ENCODE results near the gene FBXL5.

FBXL5 gene

DNA sequence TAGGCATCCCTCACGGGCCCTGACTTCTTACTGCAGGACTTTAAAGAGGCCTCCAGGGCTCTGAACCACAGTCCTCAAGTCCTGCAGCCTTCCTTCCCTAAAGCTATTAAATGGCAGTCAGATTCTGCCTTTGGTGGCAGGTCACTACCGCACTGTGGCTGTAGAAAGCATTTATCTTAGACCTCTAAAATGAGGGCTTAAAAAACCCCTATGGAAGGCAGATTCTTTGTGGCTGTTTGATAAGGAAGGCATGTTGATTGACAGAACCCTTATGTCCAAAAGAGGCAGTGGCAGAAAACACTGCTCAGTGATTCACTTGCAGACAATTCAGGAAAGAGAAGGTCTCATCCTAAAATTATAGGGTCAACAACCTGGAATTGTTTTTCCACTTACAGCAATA is 79.2 kb downstream of the FBXL5 start:
- Histone ChIP-seq H3K27me3 (ENCODE audit: low read length) (no peaks in the 10 kb centered on the region), H3K9me2 (replicated peaks; ENCODE audit: insufficient read depth, low read length) (no peaks in the 10 kb centered on the region), H2AFZ (ENCODE audit: low read depth, low read length, severe bottlenecking) (no peak overlapping the region), H3K27ac (ENCODE audit: low read depth, low read length) (no peak overlapping the region), H3K9me3 (ENCODE audit: insufficient read depth, low read length) (no peaks in the 10 kb centered on the region), H3K4me3 (ENCODE audit: insufficient read depth, low read length, poor library complexity, severe bottlenecking) (no peak overlapping the region), H3K4me2 (ENCODE audit: low read depth, low read length, poor library complexity, severe bottlenecking) (no peak overlapping the region), H3K79me2 (ENCODE audit: insufficient read depth, low read length) (no peaks in the 10 kb centered on the region), H3F3A (ENCODE audit: insufficient read depth) (no peaks in the 10 kb centered on the region), H4K20me1 (ENCODE audit: low read depth, low read length) (no peaks in the 10 kb centered on the region), H3K9ac (ENCODE audit: low read length) (no peak overlapping the region), H3K36me3 (ENCODE audit: low read length) (no peaks in the 10 kb centered on the region)
- no peak for TF ChIP-seq EZH2phosphoT487 (conservative IDR thresholded peaks at IDR 0.05; ENCODE audit: low read length)
- TF ChIP-seq, protein P1, sequence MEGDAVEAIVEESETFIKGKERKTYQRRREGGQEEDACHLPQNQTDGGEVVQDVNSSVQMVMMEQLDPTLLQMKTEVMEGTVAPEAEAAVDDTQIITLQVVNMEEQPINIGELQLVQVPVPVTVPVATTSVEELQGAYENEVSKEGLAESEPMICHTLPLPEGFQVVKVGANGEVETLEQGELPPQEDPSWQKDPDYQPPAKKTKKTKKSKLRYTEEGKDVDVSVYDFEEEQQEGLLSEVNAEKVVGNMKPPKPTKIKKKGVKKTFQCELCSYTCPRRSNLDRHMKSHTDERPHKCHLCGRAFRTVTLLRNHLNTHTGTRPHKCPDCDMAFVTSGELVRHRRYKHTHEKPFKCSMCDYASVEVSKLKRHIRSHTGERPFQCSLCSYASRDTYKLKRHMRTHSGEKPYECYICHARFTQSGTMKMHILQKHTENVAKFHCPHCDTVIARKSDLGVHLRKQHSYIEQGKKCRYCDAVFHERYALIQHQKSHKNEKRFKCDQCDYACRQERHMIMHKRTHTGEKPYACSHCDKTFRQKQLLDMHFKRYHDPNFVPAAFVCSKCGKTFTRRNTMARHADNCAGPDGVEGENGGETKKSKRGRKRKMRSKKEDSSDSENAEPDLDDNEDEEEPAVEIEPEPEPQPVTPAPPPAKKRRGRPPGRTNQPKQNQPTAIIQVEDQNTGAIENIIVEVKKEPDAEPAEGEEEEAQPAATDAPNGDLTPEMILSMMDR (IDR thresholded peaks at IDR 0.05; ENCODE audit: insufficient read depth, low read length, poor library complexity, severe bottlenecking) = no peak

DNA sequence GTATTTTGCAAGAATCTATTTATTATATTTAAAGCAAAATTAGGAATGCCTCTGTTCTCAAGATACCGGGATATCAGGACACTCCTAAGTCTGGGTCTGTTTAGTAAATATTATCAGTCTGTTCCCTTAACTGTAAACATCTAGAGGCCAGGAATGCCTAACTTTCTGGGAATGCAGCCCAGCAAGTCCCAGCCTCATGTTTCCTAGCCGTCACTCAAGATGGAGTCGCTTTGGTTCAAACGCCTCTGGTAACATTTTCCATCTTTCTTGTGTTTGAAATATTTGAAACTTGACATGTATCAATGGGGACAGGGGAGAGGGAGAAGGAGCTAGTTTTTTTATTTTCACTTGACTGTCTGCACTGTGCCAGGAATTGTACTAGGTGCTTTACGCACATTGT is 85.4 kb downstream of the FBXL5 start:
- H3K4me2 ChIP-seq (ENCODE audit: low read depth, low read length, poor library complexity, severe bottlenecking) = no peak overlapping the region
- H3K9me2 ChIP-seq (replicated peaks; ENCODE audit: insufficient read depth, low read length) = no peaks in the 10 kb centered on the region; the same call in 1 of the 2 replicates
- H3K9ac ChIP-seq (ENCODE audit: low read length) = no peak overlapping the region
- H4K20me1 ChIP-seq (ENCODE audit: low read depth, low read length) = no peaks in the 10 kb centered on the region
- no peak overlapping the region for H3K4me3 ChIP-seq (ENCODE audit: insufficient read depth, low read length, poor library complexity, severe bottlenecking)
- H3K27me3 ChIP-seq (ENCODE audit: low read length) = no peaks in the 10 kb centered on the region
- H3K27ac ChIP-seq (ENCODE audit: low read depth, low read length) = no peak overlapping the region
- H3K9me3 ChIP-seq (ENCODE audit: insufficient read depth, low read length) = no peaks in the 10 kb centered on the region
- H3K36me3 ChIP-seq (ENCODE audit: low read length) = no peaks in the 10 kb centered on the region
- H3K79me2 ChIP-seq (ENCODE audit: insufficient read depth, low read length) = no peaks in the 10 kb centered on the region
- TF ChIP-seq, protein P1 (IDR thresholded peaks at IDR 0.05; ENCODE audit: insufficient read depth, low read length, poor library complexity, severe bottlenecking) = no peak
- no peak for TF ChIP-seq EZH2phosphoT487 (conservative IDR thresholded peaks at IDR 0.05; ENCODE audit: low read length)
- H2AFZ ChIP-seq (ENCODE audit: low read depth, low read length, severe bottlenecking) = no peak overlapping the region
- no peaks in the 10 kb centered on the region for H3F3A ChIP-seq (ENCODE audit: insufficient read depth)

DNA sequence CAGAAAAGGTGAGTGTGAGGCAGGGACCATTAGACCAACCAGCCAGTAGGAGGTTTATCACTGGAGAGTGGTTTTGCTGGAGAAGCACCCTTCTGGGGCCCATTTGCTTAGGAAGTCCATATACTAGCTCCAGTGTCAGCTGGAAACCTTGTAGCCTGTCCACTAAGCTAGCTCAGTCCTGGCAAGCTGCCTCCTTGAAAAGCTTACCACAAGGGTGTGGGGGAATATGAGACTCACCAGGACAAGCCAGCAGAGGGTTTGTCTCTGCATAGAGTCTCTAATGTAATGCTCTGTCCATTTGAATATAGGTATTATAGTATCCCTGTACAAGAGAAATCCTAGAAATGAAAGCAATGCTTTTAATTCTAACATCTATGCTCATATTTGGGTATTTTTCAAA is 86.3 kb downstream of the FBXL5 start:
- no peak for TF ChIP-seq EZH2phosphoT487 (conservative IDR thresholded peaks at IDR 0.05; ENCODE audit: low read length)
- TF ChIP-seq, protein P1 (IDR thresholded peaks at IDR 0.05; ENCODE audit: insufficient read depth, low read length, poor library complexity, severe bottlenecking) = no peak
- Histone ChIP-seq H3K27ac (ENCODE audit: low read depth, low read length) (no peak overlapping the region), H3K4me2 (ENCODE audit: low read depth, low read length, poor library complexity, severe bottlenecking) (no peak overlapping the region), H3K27me3 (ENCODE audit: low read length) (no peaks in the 10 kb centered on the region), H3K9ac (ENCODE audit: low read length) (no peak overlapping the region), H3K4me3 (ENCODE audit: insufficient read depth, low read length, poor library complexity, severe bottlenecking) (no peak overlapping the region), H4K20me1 (ENCODE audit: low read depth, low read length) (no peaks in the 10 kb centered on the region), H3K36me3 (ENCODE audit: low read length) (no peaks in the 10 kb centered on the region), H2AFZ (ENCODE audit: low read depth, low read length, severe bottlenecking) (no peak overlapping the region), H3K9me2 (replicated peaks; ENCODE audit: insufficient read depth, low read length) (no peaks in the 10 kb centered on the region; the same call in 1 of the 2 replicates), H3K9me3 (ENCODE audit: insufficient read depth, low read length) (no peaks in the 10 kb centered on the region), H3K79me2 (ENCODE audit: insufficient read depth, low read length) (no peaks in the 10 kb centered on the region), H3F3A (ENCODE audit: insufficient read depth) (no peaks in the 10 kb centered on the region)
